Activated naive CD4-positive, alpha-beta T cell treated with anti-CD3 and anti-CD28 coated beads, Interleukin-2, amount 50 U/mL, for 24 hours (primary cell): Measurements from ENCODE around the gene LCLAT1.

ENCODE experiments used
- H3K27ac Mint-ChIP-seq: one replicate; pipeline ENCODE4 v1.8.0; 2021; ENCODE audit warnings: mild to moderate bottlenecking, mixed read lengths
- H3K27me3 Mint-ChIP-seq: one replicate; pipeline ENCODE4 v1.8.0; 2021; ENCODE audit warnings: mixed read lengths
- H3K36me3 Mint-ChIP-seq: one replicate; pipeline ENCODE4 v1.8.0; 2021; ENCODE audit warnings: mixed read lengths
- H3K4me1 Mint-ChIP-seq: one replicate; pipeline ENCODE4 v1.8.0; 2021; ENCODE audit warnings: mixed read lengths
- H3K4me3 Mint-ChIP-seq: one replicate; pipeline ENCODE4 v1.8.0; 2021; ENCODE audit warnings: mild to moderate bottlenecking, mixed read lengths
- H3K9me3 Mint-ChIP-seq: one replicate; pipeline ENCODE4 v1.8.0; 2021; ENCODE audit warnings: mixed read lengths

Gene LCLAT1

DNA sequence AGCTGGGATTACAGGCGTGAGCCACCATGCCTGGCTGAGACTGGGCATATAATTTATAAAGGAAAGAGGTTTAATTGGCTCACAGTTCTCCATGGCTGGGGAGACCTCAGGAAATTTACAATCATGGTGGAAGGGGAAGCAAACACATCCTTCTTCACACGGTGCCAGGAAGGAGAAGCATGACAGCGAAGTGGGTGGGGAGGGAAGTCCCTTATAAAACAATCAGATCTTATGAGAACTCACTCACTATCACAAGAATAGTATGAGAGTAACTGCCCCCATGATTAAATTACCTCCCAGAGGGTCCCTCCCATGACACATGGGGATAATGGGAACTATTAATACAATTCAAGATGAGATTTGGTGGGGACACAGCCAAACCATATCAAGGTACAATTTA lies 7.8 kb upstream of the LCLAT1 start:
- H3K27ac Mint-ChIP-seq = peak overlapping the region; percentile 47
- peaks cover 40% of the 10 kb centered on the region for H3K4me1 Mint-ChIP-seq
- peaks cover 2% of the 10 kb centered on the region for H3K36me3 Mint-ChIP-seq
- H3K27me3 Mint-ChIP-seq = no peaks in the 10 kb centered on the region
- H3K4me3 Mint-ChIP-seq = no peak overlapping the region
- H3K9me3 Mint-ChIP-seq = no peaks in the 10 kb centered on the region

DNA sequence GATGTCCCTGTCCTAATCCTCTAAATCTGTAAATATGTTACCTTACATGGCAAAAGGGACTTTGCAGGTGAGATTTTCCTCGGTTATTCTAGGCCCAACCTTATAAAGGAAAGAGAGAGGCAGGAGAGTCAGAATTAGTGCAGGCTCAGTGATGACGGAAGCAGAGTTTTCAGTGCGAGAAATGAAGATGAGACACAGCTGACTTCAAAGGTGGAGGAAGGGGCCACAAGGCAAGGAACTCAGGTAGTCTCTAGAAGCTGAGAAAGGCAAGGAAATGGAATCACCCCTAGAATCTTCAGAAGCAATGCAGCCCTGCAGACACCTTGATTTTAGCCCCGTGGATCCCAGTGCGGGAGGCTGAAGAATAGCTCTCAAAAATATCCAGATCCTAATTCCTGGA lies 7.2 kb upstream of the LCLAT1 start:
- no peaks in the 10 kb centered on the region for H3K9me3 Mint-ChIP-seq
- peaks cover 40% of the 10 kb centered on the region for H3K4me1 Mint-ChIP-seq
- no peak overlapping the region for H3K4me3 Mint-ChIP-seq
- H3K27me3 Mint-ChIP-seq = no peaks in the 10 kb centered on the region
- H3K36me3 Mint-ChIP-seq = peaks cover 2% of the 10 kb centered on the region
- peak overlapping the region; percentile 47 for H3K27ac Mint-ChIP-seq

DNA sequence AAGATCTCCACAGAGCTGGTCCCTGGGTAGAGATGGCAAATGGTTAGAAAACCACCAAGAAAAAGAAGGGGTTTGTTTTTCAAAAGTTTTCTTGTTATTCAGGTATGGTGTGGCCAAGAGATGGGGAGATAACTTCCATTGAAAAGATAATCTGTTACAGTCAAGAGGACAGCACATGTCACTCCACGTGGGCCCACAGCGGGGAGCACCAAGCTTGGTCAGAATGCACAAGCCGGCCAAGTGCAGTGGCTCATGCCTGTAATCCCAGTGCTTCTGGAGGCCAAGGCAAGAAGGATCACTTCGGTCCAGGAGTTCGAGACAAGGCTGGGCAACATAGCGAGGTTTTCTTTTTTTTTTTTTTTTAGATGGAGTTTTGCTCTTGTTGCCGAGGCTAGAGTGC lies 6.0 kb upstream of the LCLAT1 start:
- H3K36me3 Mint-ChIP-seq = peaks cover 2% of the 10 kb centered on the region
- no peaks in the 10 kb centered on the region for H3K9me3 Mint-ChIP-seq
- peak overlapping the region; percentile 59 for H3K27ac Mint-ChIP-seq

DNA sequence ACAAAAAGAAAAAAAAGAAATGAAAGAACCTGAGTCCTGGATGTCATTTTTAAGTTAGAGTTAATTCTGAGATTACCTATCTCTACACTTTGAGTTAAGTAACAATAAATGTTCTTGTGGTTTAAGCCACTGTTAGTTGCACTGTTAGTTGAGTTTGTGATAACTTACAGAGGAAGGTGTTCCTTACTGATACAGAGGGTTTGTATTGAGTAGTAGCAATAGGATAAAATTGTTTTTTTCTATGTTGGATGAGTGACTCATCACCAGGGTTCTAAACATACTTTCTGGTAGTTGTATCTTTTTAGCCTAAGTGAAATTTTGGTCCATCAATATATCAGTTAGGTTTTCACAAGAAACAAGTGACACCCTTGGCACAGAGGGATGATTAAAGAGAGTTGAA lies 4.0 kb upstream of the LCLAT1 start:
- Mint-ChIP-seq H3K27ac (no peak overlapping the region), H3K4me1 (peaks cover 43% of the 10 kb centered on the region), H3K36me3 (peaks cover 2% of the 10 kb centered on the region), H3K27me3 (no peaks in the 10 kb centered on the region), H3K9me3 (no peaks in the 10 kb centered on the region), H3K4me3 (no peak overlapping the region)

More for the DNA sequence above, 6.0 kb upstream of the LCLAT1 start:
- Mint-ChIP-seq H3K4me1 (peaks cover 41% of the 10 kb centered on the region), H3K27me3 (no peaks in the 10 kb centered on the region), H3K4me3 (no peak overlapping the region)

DNA sequence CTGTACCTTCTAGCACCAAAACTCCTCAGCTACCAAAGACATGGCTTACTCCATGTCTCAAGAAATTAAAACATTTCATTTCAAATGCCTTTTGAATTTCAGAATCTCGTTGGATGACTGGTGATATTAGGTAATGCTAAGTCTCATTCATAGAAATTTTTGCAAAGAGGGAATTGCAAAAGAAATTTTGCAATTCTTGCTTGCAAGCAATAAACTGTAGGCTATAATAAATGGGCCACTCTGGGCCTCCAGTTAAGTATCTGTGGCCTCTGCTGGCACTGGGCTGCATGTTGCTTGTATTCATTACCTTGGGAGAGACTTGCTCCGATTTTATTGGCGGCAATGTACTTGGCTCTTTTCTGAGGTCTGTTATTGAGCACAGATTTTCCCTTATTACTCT lies 2.8 kb upstream of the LCLAT1 start:
- Mint-ChIP-seq H3K9me3 (no peaks in the 10 kb centered on the region), H3K4me1 (peaks cover 44% of the 10 kb centered on the region), H3K36me3 (peaks cover 2% of the 10 kb centered on the region), H3K4me3 (no peak overlapping the region), H3K27me3 (no peaks in the 10 kb centered on the region), H3K27ac (no peak overlapping the region)

DNA sequence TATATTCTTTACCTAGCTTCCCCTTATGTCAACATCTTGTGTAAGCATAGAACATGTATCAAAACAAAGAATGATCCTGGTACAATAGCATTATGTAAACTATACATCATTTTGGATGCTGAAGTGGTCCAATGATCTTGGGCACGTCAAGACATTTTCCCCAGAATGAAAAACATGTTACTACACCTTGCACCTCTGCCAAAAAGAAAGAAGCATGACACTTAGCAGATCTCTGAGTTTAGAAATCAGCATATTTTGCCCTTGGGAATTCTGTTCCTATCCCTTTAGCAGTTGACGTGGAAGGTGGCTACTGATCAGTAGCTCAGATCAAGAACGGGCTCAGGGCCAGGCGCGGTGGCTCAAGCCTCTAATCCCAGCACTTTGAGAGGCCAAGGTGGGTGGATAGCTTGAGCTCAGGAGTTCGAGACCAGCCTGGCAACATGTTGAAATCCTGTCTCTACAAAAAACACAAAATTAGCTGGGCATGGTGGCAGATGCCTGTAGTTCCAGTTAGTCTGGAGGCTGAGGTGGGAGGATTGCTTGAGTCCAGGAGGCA lies 1.7 kb upstream of the LCLAT1 start:
- Mint-ChIP-seq H3K27ac (no peak overlapping the region), H3K4me3 (no peak overlapping the region)

DNA sequence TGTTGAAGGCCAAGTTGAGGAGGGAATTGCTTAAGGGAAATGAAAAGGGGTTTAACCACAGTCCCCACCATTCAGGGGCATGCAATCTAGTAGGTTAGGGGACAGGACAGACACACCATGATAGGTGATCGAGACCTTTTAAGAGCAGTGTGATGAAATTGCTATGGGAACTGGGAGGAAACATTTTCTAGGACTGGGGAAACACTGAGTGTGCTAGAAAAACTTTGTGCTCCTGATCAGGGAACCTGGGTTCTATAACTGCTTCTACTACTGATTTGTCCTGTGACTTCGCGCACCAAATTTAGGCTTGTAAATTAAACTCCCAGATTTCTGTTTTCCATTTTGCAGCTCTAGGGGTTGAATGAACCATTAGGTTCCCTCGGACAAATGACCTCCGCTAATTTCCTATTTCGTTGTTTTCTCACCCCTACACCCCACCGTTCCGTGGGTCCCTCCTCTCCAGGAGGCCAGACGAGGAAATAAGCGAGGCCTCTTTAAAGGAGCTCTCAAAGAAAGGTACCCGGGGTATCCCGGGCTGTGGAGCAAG lies 371 bp upstream of the LCLAT1 start:
- Mint-ChIP-seq H3K4me3 (peak overlapping the region; percentile 97), H3K27ac (peak overlapping the region; percentile 97), H3K36me3 (peaks cover 2% of the 10 kb centered on the region), H3K27me3 (no peaks in the 10 kb centered on the region), H3K4me1 (peaks cover 45% of the 10 kb centered on the region), H3K9me3 (no peaks in the 10 kb centered on the region)

More for the DNA sequence above, 1.7 kb upstream of the LCLAT1 start:
- H3K9me3 Mint-ChIP-seq = no peaks in the 10 kb centered on the region
- peaks cover 42% of the 10 kb centered on the region for H3K4me1 Mint-ChIP-seq
- H3K27me3 Mint-ChIP-seq = no peaks in the 10 kb centered on the region
- peaks cover 2% of the 10 kb centered on the region for H3K36me3 Mint-ChIP-seq

DNA sequence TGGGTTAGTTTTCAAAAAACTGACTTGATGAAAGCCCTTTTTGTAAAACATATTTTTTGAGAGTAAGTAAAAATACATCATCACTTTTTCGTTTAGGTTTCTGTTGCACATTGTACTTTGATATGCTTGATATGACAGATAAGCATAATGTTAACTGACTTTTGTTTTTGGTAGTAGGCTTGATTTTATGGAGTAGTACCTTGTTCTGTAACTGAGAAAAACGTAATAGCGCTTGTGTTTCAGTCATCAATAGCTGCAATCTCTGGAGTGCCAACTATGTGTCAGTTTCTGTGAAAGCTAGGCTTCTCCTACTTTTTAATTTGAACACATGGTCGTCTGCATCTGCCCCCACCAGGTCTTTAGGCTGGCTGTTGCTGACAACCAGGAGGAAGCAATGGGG lies 1.3 kb downstream of the LCLAT1 start:
- H3K4me3 Mint-ChIP-seq = peak overlapping the region; percentile 97
- peak overlapping the region; percentile 31 for H3K27ac Mint-ChIP-seq
- peaks cover 2% of the 10 kb centered on the region for H3K36me3 Mint-ChIP-seq
- H3K9me3 Mint-ChIP-seq = no peaks in the 10 kb centered on the region
- peaks cover 57% of the 10 kb centered on the region for H3K4me1 Mint-ChIP-seq
- H3K27me3 Mint-ChIP-seq = no peaks in the 10 kb centered on the region

DNA sequence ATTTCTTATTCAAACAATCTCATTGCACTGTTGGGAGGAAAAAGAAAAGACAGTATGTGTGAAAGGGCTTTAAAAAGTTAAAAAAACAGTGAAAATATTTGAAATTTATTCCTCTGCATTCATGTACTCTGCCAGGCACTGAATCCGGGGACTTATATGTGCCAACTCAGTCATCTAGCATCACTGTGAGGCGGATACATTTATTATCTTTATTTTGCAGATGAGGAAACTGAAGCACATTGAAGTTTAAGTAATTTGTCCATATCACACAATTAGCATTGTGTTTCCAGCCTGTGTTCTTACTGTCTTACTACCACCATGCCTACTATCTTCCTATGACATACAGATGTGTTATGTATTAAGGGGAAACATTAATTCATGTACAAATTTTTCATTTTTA lies 1.8 kb downstream of the LCLAT1 start:
- Mint-ChIP-seq H3K9me3 (no peaks in the 10 kb centered on the region), H3K4me1 (peaks cover 62% of the 10 kb centered on the region), H3K27me3 (no peaks in the 10 kb centered on the region), H3K4me3 (peak overlapping the region; percentile 97), H3K36me3 (peaks cover 2% of the 10 kb centered on the region), H3K27ac (peak overlapping the region; percentile 5)

DNA sequence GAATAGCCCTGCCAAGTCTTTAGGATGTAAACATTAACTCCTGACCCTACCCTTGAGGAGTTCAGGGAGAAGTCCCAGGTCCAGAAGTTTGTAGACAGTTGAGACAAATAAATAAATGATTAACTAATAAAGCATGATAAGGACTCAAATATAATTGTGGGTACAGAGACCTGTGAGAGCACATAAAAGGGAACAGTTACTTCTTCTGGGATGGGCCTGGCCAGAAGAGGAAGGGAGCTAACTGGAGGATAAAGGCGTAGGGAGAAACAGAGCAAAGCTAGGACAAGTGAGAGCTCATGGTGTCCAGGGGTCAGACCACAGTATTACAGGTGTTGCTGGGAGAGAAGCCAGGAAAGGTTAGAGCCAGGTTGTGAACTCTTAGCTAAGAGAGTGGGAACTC lies 3.0 kb downstream of the LCLAT1 start:
- Mint-ChIP-seq H3K9me3 (no peaks in the 10 kb centered on the region), H3K4me3 (no peak overlapping the region), H3K4me1 (peaks cover 72% of the 10 kb centered on the region), H3K27ac (no peak overlapping the region), H3K36me3 (peaks cover 2% of the 10 kb centered on the region), H3K27me3 (no peaks in the 10 kb centered on the region)

DNA sequence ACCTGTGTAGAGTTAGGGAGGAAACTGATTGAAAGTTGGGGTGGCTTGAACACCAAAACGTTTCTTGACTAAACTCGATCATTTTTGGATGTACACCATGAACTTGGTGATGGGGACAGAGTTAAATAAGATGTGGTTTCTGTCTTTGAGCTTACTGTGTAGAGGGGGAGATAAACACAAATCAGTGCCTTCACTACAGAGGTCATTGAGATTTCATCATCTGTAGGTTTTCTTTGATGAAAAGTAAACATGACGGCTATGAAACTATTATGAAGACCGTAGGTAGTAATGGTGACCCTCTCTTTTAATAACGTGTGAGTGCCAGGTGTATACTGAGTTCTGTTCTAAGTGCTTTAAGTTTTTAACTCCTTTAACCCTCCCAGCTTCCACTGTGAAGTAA lies 6.5 kb downstream of the LCLAT1 start:
- Mint-ChIP-seq H3K4me3 (no peak overlapping the region), H3K9me3 (no peaks in the 10 kb centered on the region), H3K4me1 (peaks cover 82% of the 10 kb centered on the region), H3K27me3 (no peaks in the 10 kb centered on the region), H3K27ac (peak overlapping the region; percentile 47), H3K36me3 (peaks cover 2% of the 10 kb centered on the region)

DNA sequence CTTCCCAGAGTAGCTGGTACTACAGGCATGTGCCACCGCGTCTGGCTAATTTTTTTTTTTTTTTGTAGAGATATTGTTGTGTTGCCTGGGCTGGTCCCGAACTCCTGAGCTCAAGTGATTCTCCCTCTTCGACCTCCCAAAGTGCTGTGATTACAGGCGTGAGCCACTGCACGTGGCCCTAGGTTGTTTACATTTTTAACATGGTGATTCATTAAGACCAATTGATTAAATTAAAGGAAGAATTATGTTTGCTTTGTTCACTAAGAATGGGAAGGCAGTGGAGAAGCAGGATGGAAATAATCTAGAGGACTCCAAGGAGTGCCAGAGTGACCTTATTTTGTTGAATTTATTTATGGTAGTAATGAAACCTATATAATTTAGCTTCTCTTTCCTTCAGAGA lies 7.5 kb downstream of the LCLAT1 start:
- Mint-ChIP-seq H3K4me1 (peaks cover 85% of the 10 kb centered on the region), H3K36me3 (peaks cover 2% of the 10 kb centered on the region), H3K27ac (no peak overlapping the region), H3K9me3 (no peaks in the 10 kb centered on the region), H3K4me3 (no peak overlapping the region), H3K27me3 (no peaks in the 10 kb centered on the region)

DNA sequence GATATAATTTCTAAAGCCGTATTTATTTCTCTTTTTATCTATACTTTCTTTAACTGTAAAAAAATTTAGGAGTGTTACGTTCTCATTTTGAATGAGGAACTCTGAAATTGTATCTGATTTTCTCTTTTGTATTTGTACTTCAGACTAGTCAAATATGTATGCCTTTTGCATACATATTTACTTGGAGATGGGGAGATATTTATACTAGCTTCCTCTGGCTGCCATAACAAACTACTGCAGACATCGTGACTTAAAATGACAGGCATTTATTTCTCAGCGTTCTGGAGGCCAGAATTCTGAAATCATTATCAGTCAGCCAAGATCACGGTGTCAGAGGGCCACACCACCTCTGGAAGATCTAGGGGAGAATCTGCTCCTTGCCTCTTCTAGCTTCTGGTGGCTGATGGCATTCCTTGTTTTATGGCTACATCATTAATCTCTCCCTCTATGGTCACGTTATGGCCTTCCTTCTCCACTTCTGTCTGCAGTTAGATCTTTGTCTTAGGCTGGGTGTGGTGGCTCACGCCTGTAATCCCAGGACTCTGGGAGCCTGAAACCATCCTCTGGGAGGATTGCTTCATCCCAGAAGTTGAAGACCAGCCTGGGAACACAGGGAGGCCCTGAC lies 8.2 kb downstream of the LCLAT1 start:
- Mint-ChIP-seq H3K4me3 (no peak overlapping the region), H3K27ac (peak overlapping the region; percentile 48), H3K36me3 (peaks cover 5% of the 10 kb centered on the region), H3K9me3 (no peaks in the 10 kb centered on the region), H3K27me3 (no peaks in the 10 kb centered on the region), H3K4me1 (peaks cover 85% of the 10 kb centered on the region)

DNA sequence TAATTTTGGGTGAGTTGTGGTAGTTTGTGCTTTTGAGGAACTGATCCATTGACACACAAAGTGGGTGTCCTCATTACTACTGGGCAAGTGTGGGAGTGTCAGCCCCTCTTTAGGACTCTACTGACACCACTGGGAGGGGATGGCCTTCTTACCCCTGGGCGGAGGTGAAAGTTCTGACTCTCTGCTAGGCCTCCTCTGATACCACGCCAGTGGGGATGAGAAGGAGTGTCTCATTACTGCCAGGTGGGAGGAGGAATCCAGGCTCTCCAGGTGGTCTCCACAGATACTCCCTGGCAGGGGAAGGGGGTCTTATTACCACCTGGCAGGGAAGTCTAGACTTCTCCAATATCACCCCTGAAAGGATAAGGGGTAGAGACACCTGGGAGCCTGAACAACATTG lies 9.1 kb downstream of the LCLAT1 start:
- H3K9me3 Mint-ChIP-seq = no peaks in the 10 kb centered on the region
- H3K36me3 Mint-ChIP-seq = peaks cover 8% of the 10 kb centered on the region
- peak overlapping the region; percentile 6 for H3K27ac Mint-ChIP-seq
- H3K27me3 Mint-ChIP-seq = no peaks in the 10 kb centered on the region
- H3K4me3 Mint-ChIP-seq = no peak overlapping the region
- H3K4me1 Mint-ChIP-seq = peaks cover 86% of the 10 kb centered on the region

DNA sequence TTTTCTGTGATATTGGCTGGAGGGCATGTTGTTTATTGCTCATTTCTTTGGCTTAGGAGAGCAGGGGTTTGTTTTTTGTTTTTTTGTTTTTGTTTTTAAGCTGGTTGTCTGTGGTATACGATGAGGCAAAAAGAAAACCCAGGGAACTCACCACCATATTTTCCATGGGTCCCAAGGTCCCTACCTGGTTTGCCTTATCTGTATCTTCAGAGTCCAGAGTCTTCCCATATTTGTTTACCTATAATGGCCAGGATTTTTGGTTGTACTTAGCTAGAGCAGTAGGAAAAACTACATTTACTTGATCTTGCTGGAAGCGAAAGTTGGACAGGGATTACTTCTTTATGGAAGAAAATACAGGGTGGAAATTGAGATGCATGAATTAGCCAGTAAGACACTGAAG lies 9.5 kb downstream of the LCLAT1 start:
- Mint-ChIP-seq H3K4me3 (no peak overlapping the region), H3K27me3 (no peaks in the 10 kb centered on the region), H3K36me3 (peaks cover 9% of the 10 kb centered on the region), H3K27ac (peak overlapping the region; percentile 71), H3K9me3 (no peaks in the 10 kb centered on the region), H3K4me1 (peaks cover 86% of the 10 kb centered on the region)

DNA sequence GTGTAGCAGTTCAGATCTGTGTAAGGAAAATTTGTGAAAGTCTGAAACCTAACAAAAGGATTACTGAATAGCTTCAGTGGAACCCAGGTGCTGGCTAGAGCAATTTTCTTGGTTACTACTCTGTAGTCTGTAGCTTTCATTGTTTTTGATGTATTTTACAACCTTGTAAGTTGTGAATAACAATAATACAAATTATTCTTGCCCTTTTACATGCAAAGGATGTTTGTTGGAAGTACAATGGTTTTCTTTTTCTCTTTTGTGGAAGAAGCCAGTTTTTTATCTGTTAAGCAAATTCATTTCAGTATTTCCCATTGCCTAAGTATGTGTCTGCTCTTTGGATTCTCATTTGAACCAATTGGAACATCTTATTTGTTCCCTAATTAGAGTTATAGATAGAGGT lies 10.2 kb downstream of the LCLAT1 start:
- H3K4me3 Mint-ChIP-seq = no peak overlapping the region
- H3K9me3 Mint-ChIP-seq = no peaks in the 10 kb centered on the region
- H3K27ac Mint-ChIP-seq = no peak overlapping the region
- no peaks in the 10 kb centered on the region for H3K27me3 Mint-ChIP-seq
- peaks cover 85% of the 10 kb centered on the region for H3K4me1 Mint-ChIP-seq
- peaks cover 9% of the 10 kb centered on the region for H3K36me3 Mint-ChIP-seq
